ENCODE measurements around the gene SPANXN5. TPM values are rescaled to one million over a fixed set of nuclear protein-coding genes. Genes with fewer than 3 reads are reported as not detected.

Gene SPANXN5
- total RNA-seq, 2 experiments from 2014 or later = not detected

DNA sequence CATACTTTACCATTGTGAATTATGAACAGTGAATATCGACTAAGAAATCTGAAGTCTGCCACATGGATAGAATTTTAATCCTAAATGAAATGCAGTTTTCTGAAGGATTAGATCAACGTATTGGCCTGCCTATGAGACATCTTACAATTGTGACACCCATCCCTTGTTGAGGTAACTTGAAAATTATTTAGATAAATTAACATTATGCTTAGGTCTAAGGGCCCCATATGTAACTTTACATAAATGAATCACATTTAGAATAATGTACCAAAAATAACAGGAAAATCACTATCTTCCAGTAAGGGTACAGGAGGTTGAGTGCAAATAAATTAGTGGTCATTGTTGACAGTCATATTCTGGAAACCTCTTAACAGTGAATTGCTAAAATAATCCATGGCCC lies 27.4 kb upstream of the SPANXN5 start:
- intact Hi-C loops (cut with micrococcal nuclease; ENCODE audit: unreplicated experiment) = no loop called here
- DNase-seq (ENCODE audit: low spot score) = no peak
- POLR2A ChIA-PET = no interaction called here

DNA sequence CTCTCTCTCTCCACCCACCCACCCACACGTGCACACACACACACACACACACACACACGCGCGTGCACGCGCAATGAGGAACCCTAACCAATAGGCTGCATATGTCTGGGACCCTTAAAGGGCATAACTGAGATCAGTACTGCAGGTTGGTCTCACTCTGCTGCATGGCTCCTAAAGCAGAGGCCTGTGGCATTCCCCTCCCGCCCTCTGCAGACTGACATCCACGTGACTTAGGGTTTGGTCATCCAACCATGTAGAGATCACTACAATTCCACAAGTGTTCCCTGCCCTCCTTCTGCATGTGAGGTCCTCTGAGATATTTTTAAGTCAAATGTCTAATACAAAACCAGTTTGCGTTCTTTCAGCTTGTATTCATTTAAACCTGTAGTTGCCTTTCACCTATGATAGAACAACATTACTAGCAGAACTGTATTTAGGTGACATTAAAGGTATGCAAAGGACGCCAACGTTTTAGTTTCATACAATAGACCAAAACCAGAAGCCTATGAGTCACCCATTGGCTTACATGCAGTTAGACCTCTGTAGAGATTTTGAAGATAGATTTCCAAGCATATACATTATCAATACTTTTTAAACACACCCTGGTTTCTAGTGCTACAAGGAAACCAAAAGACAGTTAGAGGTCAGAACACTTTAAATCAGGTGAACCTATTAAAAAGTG lies 24.0 kb upstream of the SPANXN5 start:
- POLR2A ChIA-PET = no interaction called here
- BruUV-seq (replicated peaks) = no TSS peak
- intact Hi-C loops (cut with micrococcal nuclease; ENCODE audit: unreplicated experiment) = no loop called here

More for the DNA sequence above, 27.4 kb upstream of the SPANXN5 start:
- Histone ChIP-seq H3K4me1 (ENCODE audit: insufficient read depth, low read length, poor library complexity, severe bottlenecking) (no peaks in the 10 kb centered on the region), H3K27ac (ENCODE audit: low read depth, low read length, poor library complexity, severe bottlenecking) (no peak overlapping the region), H3K36me3 (ENCODE audit: insufficient read depth, low read length) (no peaks in the 10 kb centered on the region), H2AFZ (ENCODE audit: low read length) (no peak overlapping the region), H3K9me2 (ENCODE audit: insufficient read depth, low read length) (no peaks in the 10 kb centered on the region), H3K79me2 (ENCODE audit: insufficient read depth, low read depth, low read length) (no peaks in the 10 kb centered on the region), H3K4me3 (ENCODE audit: low read depth, low read length, poor library complexity, severe bottlenecking) (no peak overlapping the region), H3K9me3 (ENCODE audit: low read length) (no peaks in the 10 kb centered on the region), H3K4me2 (ENCODE audit: low read length) (no peak overlapping the region), H4K20me1 (ENCODE audit: insufficient read depth, low read length) (no peaks in the 10 kb centered on the region)
- no TSS peak for BruUV-seq (replicated peaks)
- CTCF ChIA-PET (ENCODE audit: unreplicated experiment) = no interaction called here
- TF ChIP-seq EZH2phosphoT487 (IDR thresholded peaks at IDR 0.05; ENCODE audit: borderline replicate concordance, low read depth, low read length) = no peak
- TF ChIP-seq, protein P1, sequence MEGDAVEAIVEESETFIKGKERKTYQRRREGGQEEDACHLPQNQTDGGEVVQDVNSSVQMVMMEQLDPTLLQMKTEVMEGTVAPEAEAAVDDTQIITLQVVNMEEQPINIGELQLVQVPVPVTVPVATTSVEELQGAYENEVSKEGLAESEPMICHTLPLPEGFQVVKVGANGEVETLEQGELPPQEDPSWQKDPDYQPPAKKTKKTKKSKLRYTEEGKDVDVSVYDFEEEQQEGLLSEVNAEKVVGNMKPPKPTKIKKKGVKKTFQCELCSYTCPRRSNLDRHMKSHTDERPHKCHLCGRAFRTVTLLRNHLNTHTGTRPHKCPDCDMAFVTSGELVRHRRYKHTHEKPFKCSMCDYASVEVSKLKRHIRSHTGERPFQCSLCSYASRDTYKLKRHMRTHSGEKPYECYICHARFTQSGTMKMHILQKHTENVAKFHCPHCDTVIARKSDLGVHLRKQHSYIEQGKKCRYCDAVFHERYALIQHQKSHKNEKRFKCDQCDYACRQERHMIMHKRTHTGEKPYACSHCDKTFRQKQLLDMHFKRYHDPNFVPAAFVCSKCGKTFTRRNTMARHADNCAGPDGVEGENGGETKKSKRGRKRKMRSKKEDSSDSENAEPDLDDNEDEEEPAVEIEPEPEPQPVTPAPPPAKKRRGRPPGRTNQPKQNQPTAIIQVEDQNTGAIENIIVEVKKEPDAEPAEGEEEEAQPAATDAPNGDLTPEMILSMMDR (conservative IDR thresholded peaks at IDR 0.05; ENCODE audit: low read length) = no peak

DNA sequence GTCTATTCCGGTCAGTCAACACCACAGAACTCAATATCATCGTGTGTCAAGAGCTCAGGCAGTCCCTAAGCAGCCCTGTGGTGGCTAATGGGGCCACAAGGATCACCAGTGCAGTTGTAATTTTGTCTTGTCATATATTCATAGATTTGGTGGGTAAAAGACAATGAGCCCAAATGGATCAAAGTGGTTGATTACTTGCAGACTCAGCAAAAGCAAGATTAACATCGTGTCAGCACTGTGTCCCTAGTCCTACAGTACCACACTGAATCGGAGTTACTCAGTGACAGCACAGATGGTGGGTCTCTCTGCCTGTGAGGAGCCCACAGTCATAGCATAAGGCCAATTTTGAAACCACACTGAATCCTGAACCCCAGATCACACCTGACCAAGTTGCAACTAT lies 22.6 kb upstream of the SPANXN5 start:
- POLR2A ChIA-PET = no interaction called here

More for the DNA sequence above, 24.0 kb upstream of the SPANXN5 start:
- Histone ChIP-seq H3K4me1 (ENCODE audit: insufficient read depth, low read length, poor library complexity, severe bottlenecking) (no peaks in the 10 kb centered on the region), H3K4me2 (ENCODE audit: low read length) (no peak overlapping the region), H3K9me2 (ENCODE audit: insufficient read depth, low read length) (no peaks in the 10 kb centered on the region), H3K27ac (ENCODE audit: low read depth, low read length, poor library complexity, severe bottlenecking) (no peak overlapping the region), H3K79me2 (ENCODE audit: insufficient read depth, low read depth, low read length) (no peaks in the 10 kb centered on the region), H3K4me3 (ENCODE audit: low read depth, low read length, poor library complexity, severe bottlenecking) (no peak overlapping the region), H3K36me3 (ENCODE audit: insufficient read depth, low read length) (no peaks in the 10 kb centered on the region), H2AFZ (ENCODE audit: low read length) (no peak overlapping the region), H3K9me3 (ENCODE audit: low read length) (no peaks in the 10 kb centered on the region), H4K20me1 (ENCODE audit: insufficient read depth, low read length) (no peaks in the 10 kb centered on the region)
- CTCF ChIA-PET (ENCODE audit: unreplicated experiment) = no interaction called here
- TF ChIP-seq EZH2phosphoT487 (IDR thresholded peaks at IDR 0.05; ENCODE audit: borderline replicate concordance, low read depth, low read length) = no peak
- TF ChIP-seq, protein P1 (conservative IDR thresholded peaks at IDR 0.05; ENCODE audit: low read length) = no peak
- no peak for DNase-seq (ENCODE audit: low spot score)

More for the DNA sequence above, 22.6 kb upstream of the SPANXN5 start:
- CTCF ChIA-PET (ENCODE audit: unreplicated experiment) = no interaction called here
- Histone ChIP-seq H3K9me3 (ENCODE audit: low read length) (no peaks in the 10 kb centered on the region), H4K20me1 (ENCODE audit: insufficient read depth, low read length) (no peaks in the 10 kb centered on the region), H2AFZ (ENCODE audit: low read length) (no peak overlapping the region), H3K9me2 (ENCODE audit: insufficient read depth, low read length) (no peaks in the 10 kb centered on the region), H3K36me3 (ENCODE audit: insufficient read depth, low read length) (no peaks in the 10 kb centered on the region), H3K4me1 (ENCODE audit: insufficient read depth, low read length, poor library complexity, severe bottlenecking) (no peaks in the 10 kb centered on the region), H3K4me3 (ENCODE audit: low read depth, low read length, poor library complexity, severe bottlenecking) (no peak overlapping the region), H3K79me2 (ENCODE audit: insufficient read depth, low read depth, low read length) (no peaks in the 10 kb centered on the region), H3K27ac (ENCODE audit: low read depth, low read length, poor library complexity, severe bottlenecking) (no peak overlapping the region), H3K4me2 (ENCODE audit: low read length) (no peak overlapping the region)
- intact Hi-C loops (cut with micrococcal nuclease; ENCODE audit: unreplicated experiment) = no loop called here
- DNase-seq (ENCODE audit: low spot score) = no peak
- TF ChIP-seq EZH2phosphoT487 (IDR thresholded peaks at IDR 0.05; ENCODE audit: borderline replicate concordance, low read depth, low read length) = no peak
- TF ChIP-seq, protein P1 (conservative IDR thresholded peaks at IDR 0.05; ENCODE audit: low read length) = no peak
- no TSS peak for BruUV-seq (replicated peaks)
